Limb (tissue), 2 donors: ENCODE data around the gene SNX11.

Source experiments
- DNase-seq, 2 donors: peaks; one replicate each; pipeline ENCODE4 v3.0.0-alpha.2; 2016; ENCODE audit errors: extremely low spot score in 2 of 2

The SNX11 gene

DNA sequence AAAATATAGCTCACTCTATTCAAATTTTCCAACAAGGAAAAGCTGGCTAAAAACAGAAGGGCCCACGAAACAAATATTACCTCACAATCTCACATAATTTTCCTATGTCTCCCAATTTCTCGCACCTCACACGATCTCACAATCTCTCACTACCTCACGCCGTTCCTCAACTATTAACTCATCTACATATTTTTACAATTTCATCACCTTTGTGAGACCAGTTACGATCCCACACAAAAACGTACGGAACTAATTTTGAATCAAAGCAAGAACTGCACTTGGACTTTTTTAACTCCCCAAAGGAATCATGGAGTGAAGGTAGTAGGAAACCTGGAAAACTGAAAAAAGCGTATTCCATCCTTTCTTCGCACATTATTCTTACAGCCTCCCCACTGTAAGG lies 7.4 kb upstream of the SNX11 start:
- DNase-seq: no peak

DNA sequence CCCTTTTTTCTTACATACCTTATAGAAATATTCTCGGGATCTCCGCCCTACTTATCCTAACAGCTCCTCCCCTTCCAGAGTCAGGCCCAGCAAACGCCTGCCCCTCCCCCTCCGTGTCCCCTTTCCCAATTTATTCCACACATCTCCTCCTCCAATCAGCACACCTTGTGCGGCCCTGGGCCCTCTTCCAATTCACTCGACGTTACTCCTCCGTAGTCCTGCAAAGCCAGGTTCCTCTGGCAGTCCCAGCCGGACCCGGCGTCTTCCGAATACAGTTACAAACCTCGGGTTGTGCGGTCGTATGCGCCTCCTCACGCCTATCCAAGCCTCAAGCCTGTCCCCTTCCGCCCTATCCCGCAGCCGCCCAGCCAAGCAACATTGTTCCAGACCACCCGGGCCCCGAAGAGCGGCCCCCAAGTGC lies 7.0 kb upstream of the SNX11 start:
- DNase-seq: peak; percentile 65 to 84

DNA sequence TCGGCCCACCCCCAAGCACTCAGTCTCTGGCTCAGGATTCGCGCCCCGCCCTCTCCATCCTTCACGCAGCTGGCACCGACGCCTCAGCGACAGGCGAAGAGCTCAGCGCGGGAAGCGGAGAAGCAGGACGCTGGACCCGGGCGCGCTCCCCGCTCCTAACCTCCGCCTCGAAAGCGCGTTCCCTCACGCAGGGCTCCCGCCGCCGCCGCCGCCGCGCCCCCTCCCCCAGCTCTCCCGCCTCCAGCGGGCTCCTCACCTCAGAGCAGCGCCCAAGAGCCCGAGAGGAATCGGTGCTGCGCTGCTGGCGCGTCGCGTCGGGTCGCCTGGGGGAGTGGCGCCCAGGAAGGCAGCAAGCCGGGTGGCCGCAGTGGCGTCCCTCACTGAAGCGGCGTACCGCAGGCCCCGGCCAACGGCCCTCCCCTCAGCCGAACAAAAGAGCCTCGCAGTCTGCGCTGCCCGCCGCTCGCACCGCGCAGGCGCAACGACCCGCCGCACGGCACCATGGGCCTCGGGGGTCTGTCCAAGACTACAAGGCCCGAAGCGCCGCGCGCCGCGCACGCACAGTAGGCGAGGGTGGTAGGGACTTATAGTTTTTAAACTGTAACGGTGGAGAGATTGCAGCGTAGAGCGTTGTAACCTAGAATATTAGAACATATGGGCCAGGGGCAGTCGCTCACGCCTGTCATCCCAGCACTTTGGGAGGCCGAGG lies 6.4 kb upstream of the SNX11 start, which contains the start of gene CBX1:
TSS of gene CBX1 (minus strand) at position 467 of the 709 bp plus-strand sequence. CDS start 24,474 bp downstream, outside the sequence.
- peak; percentile 94 to 97 for DNase-seq

DNA sequence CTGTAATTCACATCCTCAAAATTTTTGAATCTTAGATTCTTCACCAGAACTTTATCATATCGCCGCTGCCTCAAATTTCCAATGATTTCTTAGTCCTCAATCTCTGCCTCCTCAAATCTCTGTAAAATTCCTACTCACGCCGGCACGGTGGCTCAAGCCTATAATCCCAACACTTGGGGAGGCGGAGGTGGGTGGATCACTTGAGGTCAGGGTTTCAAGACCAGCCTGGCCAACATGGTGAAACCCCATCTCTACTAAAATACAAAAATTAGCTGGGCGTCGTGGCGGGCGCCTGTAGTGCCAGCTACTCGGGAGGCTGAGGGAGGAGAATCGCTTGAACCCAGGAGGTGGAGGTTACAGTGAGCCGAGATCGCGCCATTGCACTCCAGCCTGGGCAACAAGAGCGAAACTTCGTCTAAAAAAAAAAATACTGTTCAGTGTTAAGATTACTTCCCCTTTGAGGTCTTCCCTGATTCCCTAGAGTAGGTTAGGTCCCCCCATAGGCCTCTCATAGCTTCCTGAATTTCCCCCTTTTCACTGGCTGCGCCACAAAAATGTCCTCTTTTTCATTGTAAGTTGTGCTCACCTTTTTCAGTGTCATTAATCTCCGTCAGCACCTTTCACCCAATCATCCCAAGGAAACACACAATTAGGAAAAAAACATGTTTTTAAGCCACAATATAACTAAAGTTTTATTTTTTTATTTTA lies 5.4 kb upstream of the SNX11 start:
- no peak for DNase-seq

DNA sequence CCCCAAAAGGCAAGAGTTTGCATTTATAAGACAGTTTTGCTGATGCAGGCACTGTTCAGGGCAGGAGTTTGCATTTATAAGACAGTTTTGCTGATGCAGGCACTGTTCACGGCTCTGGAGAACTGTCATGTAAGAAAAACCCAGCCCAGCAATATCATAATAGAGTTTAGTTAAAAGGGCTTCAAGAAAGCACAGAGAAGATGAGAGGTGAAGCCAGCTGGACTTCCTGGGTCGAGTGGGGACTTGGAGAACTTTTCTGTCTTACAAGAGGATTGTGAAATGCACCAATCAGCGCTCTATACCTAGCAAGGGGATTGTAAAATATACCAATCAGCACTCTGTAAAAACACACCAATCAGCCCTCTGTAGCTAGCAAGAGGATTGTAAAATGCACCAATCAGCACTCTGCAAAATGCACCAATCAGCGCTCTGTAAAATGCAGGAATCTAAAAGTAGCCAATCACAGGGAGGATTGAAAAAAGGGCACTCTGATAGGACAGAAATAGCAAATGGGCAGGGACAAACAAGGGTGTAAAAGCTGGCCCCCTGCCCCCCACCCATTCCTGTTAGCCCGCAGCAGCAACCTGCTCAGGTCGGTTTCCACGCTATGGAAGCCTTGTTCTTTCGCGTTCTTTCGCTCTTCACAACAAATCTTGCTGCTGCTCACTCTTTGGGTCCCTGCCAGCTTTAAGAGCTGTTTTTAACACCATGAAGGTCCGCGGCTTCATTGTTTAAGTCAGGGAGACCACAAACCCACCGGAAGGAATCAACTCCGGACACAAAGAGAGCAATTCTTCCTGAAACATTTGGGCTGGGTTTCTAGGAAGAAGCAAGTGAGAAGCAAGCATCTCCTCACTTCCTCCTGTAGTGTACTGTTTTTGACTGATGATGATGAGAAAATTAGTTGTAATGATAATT lies 4.5 kb upstream of the SNX11 start:
- DNase-seq: no peak

DNA sequence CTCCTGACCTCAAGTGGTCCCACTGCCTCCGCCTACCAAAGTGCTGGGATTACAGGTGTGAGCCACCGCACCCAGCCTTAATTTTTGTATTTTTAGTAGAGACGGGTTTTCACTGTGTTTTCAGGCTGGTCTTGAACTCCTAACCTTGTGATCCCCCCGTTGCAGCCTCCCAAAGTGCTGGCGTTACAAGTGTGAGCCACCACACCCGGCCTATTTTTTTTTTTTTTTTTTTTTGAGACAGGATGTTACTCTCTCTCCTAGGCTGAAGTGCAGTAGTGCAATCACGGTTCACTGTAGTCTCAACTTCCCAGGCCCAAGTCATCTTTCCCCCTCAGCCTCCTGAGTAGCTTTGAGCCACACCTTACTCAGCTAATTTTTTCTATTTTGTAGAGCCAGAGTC lies 3.1 kb upstream of the SNX11 start:
- no peak for DNase-seq

DNA sequence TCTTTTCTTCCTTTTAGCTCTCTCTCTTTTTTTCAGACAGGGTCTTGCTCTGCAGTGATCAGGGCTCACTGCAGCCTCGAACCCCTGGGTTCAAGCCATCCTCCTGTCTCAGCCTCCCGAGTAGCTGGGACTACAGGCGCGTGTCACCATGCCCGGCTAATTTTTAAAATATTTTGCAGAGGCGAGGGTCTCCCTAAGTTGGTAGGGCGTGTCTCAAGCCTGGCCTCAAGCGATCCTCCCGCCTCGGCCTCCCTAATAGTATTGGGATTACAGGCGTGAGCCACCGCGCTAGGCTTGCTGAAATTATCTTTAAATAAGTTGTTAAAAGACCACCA lies 797 bp upstream of the SNX11 start:
- no peak for DNase-seq

DNA sequence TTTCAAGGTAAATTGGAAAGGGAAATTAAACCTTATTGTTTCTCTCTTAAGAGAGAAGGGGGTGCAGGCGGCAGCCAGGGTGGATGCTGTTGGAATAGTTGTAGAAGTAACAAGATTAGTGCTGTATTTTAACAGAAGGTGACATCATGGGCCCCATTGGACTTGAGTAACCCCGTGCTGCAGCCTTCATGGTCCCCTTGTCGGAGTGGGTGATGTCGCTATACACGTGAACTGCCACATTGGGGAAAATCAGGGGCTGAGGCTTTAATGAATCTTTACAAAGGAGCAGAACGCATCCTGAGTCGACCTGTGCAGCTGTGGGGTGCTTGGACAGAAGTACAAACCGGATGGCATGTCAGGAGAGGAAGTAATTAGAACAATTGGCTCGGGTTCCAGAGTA lies 3.2 kb downstream of the SNX11 start:
- DNase-seq: no peak

DNA sequence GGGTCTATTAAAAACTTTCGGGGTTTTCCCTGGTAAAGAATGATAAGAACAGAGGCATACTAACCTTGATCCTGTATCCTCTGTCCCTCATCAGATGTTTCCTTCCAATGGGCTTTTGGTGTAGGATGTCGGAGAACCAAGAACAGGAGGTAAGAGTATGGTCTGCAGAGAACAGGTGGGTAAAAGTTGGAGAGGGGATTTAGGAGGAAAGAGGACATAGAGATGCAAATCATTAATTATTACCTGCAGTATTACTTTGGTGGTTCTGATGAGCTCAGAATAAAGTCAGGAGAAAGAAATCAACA lies 4.3 kb downstream of the SNX11 start:
- no peak for DNase-seq

DNA sequence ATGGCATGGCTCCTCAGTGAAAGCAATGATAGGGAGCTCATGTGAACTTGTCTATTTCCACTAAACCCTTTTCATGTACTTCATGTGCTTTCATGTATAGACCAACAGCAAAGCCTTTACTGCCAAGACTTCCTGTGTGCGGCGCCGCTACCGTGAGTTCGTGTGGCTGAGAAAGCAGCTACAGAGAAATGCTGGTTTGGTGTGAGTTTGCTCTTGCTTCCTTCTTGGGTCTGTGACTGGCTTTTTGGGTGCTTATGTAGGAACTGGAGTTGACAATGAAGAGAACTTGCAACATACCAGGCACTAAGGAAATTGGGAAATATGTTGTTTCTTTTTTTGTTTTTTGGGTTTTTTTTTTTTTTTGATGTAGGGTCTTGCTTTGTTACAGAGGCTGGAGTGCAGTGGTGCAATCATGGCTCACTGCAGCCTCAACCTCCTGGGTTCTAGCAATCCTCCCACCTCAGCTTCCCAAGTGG lies 5.7 kb downstream of the SNX11 start:
- DNase-seq: no peak

DNA sequence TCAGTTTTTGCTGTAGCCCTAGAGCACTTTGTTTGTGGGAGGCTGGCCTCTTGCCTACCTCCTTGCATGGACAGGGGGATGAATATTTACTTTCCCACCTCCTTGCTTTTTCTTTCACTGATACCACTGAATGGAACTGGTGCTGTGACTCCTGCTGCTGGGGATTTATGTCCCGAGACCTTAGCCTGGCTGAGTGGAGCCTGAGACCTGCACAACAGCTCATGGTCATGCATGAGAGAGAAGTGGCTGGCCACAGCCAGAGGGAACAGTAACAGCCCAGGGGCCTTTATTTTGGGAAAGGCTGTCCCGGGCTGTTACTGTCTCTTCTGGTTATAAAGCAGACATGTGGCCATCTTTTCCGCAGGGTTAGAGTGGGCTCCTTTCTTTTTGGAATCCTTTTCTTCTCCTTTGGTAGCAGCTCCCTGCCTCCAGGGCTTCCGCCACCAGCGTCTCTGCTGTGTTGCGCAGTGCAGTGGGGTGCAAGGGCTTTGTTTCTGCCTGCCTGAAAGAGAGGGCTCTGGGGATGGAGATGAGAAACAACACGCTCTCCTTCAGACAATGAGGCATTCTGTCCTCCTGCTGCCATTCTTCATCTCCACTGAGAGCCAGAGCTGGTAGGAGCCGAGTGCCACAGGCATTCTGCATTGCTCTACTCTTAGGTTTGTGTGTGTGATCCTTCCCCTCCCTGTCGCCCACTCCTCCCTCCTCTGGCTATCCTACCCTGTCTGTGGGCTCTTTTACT lies 14.5 kb downstream of the SNX11 start:
- DNase-seq: no peak

DNA sequence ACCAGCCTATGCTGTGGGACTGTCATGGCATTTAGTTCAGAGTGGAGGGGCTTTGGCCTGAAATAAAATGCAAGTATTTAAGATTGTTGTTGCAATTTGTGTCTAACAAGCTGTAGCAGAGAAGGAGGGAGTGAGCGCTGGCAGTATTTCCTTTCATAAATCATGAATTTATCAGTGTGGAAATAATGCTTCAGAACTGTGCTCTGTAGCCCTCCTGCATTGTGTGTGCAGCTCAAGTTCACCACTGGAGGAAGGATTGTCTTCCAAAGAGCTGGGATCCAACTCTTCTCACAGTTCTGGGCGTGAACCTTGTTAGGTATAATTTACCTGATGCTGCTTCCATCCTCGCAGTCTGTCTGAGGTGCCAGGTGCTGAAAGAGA lies 15.1 kb downstream of the SNX11 start:
- DNase-seq: no peak

DNA sequence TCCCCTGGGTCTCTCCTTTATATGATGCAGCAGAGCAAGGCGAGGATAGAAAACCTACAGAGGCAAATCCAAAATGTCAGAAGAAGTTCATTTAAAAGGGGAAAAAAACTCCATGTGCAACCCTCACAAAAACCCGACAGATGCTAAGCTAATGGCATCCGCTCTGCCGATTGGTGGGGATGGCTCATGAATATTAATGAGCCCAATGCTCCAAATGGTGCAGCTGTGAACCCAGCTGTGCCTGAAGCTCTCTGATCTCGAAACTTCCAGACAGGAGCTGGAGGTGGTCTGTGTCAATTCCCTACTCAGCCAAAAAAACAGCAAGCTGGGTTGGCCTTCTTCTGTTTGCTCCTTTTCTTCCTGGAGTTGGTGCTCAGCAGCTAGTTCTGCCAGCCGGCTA lies 15.5 kb downstream of the SNX11 start:
- no peak for DNase-seq

DNA sequence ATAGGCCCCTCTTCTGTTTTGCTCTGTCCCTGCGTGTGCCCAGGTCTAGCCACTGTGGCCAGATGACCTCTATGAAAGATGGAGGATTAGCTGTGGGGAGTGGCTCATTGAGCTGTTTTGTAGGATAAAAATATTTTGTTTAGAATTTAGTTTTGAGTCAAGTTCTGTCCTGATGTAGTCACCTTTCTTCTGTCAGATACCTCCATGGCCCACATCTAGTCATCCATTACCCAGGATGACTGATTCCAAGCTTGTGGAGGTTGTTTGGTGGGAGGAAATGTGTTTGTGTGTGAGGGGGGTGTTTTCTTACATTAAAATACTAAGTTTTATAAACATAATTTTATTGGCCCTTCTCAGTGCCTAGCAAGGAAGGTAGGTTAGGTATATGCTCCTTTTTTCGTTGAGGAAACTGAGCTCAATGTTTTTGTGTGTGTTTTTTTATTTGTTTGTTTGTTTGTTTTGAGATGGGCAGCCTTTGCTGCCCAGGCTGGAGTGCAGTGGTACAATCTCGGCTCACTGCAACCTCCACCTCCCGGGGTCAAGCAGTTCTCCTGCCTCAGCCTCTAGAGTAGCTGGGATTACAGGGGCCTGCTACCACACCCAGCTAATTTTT lies 16.3 kb downstream of the SNX11 start:
- DNase-seq: no peak

DNA sequence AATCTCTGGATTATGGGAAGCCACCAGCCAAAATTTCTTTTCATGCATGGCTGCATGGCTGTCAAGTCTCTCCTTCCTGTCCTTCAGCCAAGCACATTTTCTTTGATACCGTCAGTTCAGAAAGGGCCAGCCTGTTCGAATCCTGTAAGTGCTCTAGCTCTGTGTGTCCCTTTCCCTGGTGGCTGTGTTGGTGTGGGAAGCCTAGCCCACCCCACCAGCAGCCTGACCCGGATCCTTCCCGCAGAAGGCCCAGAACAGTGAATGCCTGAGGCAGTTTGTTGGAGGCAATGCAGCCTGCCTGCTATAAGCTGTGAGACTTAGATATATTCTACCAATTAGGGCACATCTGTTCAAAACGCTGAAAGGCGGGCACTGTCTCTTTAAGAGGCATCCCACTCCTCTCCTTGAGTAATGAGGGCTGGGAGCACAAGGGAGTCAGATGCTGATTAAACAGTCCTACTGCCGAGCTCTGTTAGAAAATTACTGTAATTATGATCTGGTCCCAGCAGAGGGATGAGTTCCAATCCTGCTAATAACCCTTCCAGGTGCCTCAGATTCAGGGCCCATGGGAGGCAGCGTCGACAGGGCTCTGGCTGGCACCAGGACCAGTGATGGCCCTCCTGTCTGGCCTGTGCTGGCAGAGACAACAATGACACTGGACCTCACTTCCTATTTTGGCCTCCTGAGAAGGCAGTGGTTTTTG lies 18.4 kb downstream of the SNX11 start:
- no peak for DNase-seq

DNA sequence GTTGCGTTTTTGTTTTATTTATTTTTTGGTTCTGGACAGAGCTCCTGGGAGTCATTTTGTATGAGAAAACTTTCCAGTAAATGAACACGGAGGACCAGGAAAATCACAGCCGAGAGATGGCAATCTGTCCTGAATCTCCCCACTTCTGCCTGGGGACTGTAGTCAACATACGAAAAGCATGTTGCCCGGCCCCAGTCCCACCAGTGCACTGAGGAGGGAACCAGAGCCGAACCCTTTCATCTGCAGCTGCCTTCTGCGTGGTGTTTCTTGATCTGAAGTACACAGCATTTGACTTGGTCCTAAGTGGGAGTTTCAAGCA lies 18.9 kb downstream of the SNX11 start:
- no peak for DNase-seq

DNA sequence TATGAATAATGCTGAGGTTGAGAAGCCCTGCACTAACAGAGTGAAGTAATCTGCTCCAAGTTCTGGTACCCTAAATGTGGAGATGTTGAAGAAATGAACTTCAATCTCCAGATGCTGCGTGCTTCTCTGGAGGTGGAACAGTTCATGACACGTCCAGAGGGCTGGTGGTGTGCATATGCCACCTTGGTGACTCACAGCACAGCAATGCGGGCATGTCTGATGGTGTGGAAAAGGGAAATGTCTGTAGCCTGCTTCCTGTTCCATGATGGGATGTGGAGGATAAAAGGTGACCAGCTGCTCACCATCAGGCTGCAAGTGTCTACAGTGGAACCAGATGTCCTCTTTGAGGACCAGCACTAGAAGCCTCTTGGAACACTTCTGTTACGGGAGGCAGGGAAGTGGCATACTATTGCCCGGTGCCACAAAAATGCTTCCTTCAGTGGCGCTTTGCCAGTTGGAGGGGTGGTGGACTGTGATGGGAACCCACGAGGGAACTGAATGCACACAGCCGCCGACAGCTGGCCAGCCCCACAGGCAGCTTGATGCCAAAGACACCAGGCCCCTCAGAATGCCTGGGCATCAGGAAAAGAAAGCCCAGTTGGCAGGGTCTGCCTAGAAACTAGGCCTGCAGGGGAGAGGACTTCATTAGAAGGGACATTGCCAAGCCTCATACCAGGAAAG lies 19.9 kb downstream of the SNX11 start:
- DNase-seq: no peak

DNA sequence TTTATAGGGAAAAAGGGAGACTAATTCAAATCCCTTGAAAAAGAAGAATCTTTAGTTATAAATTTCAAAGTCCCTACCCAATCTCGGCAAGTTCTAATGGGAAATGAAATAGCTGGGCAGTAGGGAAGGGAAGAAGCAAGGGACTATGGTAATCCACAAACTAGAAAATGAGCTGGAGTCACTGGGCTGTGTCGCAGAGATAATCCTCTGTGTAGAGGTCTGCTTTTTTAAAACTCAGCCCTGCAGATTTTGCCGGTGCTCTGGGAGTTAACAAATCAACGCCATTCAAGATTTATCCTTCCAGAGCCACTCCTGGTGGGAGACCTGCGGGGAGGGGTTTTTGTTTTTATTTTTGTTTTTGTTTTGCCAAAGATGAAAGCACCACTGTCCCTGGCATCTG lies 20.8 kb downstream of the SNX11 start:
- no peak for DNase-seq

DNA sequence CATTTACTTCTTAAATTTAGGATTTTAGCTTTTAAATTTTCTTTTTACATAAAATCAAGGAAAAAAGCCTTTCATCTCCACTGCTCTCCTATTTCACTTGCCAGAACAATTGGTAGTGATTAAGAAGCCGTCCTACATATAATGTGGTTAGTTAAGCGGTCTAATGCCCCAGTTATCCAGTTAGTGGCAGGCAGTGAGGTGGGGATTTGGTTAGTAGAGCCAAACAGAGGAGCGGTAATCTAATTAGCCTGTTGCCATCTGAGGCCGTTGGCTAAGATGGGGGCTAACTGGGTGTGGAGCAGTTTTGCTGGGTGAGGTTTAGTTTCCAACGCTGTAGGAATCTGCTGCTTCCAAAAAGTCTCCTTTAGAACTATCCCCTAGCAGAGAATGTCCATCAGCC lies 22.4 kb downstream of the SNX11 start:
- DNase-seq: no peak

DNA sequence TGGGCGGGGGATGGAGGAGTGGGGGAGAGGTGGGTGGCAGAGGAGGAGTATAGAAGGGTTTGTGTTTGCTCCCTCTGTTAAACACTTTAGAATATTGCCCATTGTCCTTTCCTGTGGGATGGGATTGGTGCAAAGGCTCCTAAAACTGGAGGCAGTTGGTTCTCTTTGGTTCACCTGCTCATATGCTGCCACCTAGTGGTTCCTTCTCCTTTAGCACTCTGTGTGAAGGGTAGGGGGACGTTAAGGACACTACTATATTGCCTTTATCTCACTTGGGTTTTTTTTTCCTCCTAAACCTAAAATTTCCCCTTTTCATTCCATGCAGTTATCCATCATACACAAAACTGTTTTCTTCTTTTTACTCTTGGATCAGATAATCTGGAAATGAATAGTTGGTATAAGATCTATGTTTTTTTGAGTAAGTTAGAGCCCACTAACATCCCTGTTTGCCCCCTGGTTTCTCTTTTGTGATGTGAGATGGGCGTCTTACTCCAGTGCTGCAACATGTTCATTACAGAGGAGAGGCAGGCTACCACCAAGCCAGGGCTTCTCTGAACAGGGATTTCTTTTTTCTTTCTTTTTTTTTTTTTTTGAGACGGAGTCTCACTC lies 23.8 kb downstream of the SNX11 start:
- peak; percentile 62 to 74 for DNase-seq
